Right atrium auricular region (tissue), 2 donors: Measurements from ENCODE around the gene CAB39. TPM values are rescaled to one million over a fixed set of nuclear protein-coding genes. Genes with fewer than 3 reads are reported as not detected.

Source experiments
- DNase-seq: peaks from one replicate; pipeline ENCODE4 v3.0.0-alpha.2; 2019; ENCODE audit warnings: low spot score
- H3K27ac ChIP-seq, 2 donors: fragments of 200-600 bp; sonication (generic); 1 replicate in 1 of 2; 2 replicates in 1 of 2; pipeline ENCODE4 v1.5.1; 2016 to 2019
- H3K27me3 ChIP-seq, 2 donors: fragments of 200-600 bp; sonication (generic); one replicate each; pipeline versions ENCODE4 v1.5.1 to v1.6.0; 2017 to 2019
- H3K36me3 ChIP-seq: fragments of 200-600 bp; sonication (generic); one replicate; pipeline ENCODE4 v1.5.1; 2016
- H3K4me1 ChIP-seq, 2 donors: fragments of 200-600 bp; sonication (generic); one replicate each; pipeline versions ENCODE4 v1.5.1 to v1.6.0; 2017 to 2019
- H3K4me3 ChIP-seq, 2 donors: fragments of 200-600 bp; sonication (generic); 1 replicate in 1 of 2; 2 replicates in 1 of 2; pipeline ENCODE4 v1.5.1; 2017 to 2019; ENCODE audit warnings: mild to moderate bottlenecking in 1 of 2, moderate library complexity in 1 of 2
- H3K9me3 ChIP-seq, 2 donors: fragments of 200-600 bp; sonication (generic); one replicate each; pipeline ENCODE4 v1.5.1; 2019
- CTCF ChIP-seq, 2 donors: fragments of 200-600 bp; sonication (generic); IDR thresholded peaks; one replicate each; pipeline ENCODE4 v1.5.1; 2019; ENCODE audit warnings: antibody characterized with exemption in 2 of 2
- total RNA-seq, 2 donors: library from RNA; depleted of rRNA; stranded (reverse); fragments of >200 nt; gene quantifications; one replicate each; pipeline ENCODE4 v1.1.0, GENCODE V29; 2016

CAB39 gene
- total RNA-seq, 2 donors from 2014 or later, result 66.1 to 81.5 TPM

DNA sequence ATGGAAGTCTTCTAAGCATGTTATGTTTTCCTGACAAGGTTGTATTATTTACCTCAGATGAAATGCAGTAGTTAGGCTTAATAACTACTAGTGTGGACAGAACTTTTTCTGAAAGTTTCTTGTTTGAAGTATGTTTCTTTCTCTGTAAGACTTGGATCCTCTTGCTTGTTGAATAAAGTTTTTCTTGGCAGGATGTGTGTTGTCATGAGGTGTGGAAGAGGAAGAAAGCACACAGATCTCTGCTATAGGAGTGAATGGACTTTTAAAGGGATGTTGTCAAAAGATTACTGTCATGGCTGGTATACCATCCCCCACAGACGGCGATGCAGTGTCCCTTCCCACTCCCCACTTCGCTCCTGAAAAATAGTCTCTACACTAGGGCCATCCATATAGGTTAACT lies 2.6 kb downstream of the CAB39 start:
- H3K9me3 ChIP-seq, result no peaks in the 10 kb centered on the region
- no peaks in the 10 kb centered on the region for H3K36me3 ChIP-seq
- H3K4me3 ChIP-seq, result no peak overlapping the region
- H3K27me3 ChIP-seq, result no peaks in the 10 kb centered on the region
- peaks cover 0 to 64% of the 10 kb centered on the region in 2 donors for H3K4me1 ChIP-seq
- no peak for TF ChIP-seq CTCF (IDR thresholded peaks at IDR 0.05)
- peak overlapping the region; percentile 95 for H3K27ac ChIP-seq
- DNase-seq, result no peak

DNA sequence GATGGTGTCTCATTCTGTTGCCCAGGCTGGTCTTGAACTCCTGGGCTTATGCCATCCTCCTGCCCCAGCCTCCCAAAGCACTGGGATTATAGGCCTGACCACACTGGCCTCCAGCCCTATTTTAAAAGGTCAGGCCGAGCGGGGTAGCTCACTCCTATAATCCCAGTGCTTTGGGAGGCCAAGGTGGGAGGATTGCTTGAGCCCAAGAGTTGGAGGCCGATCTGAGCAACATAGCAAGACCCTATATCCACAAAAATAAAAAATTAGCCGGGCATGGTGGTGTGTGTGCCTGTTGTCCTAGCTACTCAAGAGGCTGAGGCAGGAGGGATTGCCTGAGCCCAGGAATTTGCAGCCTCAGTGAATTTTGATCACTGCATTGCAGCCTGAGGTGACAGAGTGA lies 3.9 kb downstream of the CAB39 start:
- TF ChIP-seq CTCF (IDR thresholded peaks at IDR 0.05), result no peak
- Histone ChIP-seq H3K4me1 (peaks cover 0 to 66% of the 10 kb centered on the region in 2 donors), H3K36me3 (peaks cover 4% of the 10 kb centered on the region), H3K27ac (no peak overlapping the region), H3K27me3 (no peaks in the 10 kb centered on the region), H3K9me3 (no peaks in the 10 kb centered on the region), H3K4me3 (no peak overlapping the region)
- DNase-seq, result no peak

GRCh38 chr2:230717600-230717999 lies 5.0 kb downstream of the CAB39 start:
- no peak overlapping the region for H3K4me3 ChIP-seq
- H3K27ac ChIP-seq, result no peak overlapping the region
- no peaks in the 10 kb centered on the region for H3K27me3 ChIP-seq
- peaks cover 0 to 67% of the 10 kb centered on the region in 2 donors for H3K4me1 ChIP-seq
- TF ChIP-seq CTCF (IDR thresholded peaks at IDR 0.05), result no peak
- DNase-seq, result no peak
- no peaks in the 10 kb centered on the region for H3K9me3 ChIP-seq
- peaks cover 4% of the 10 kb centered on the region for H3K36me3 ChIP-seq

- Histone ChIP-seq H3K27me3 (no peaks in the 10 kb centered on the region), H3K9me3 (no peaks in the 10 kb centered on the region), H3K27ac (no peak overlapping the region), H3K4me3 (no peak overlapping the region), H3K36me3 (peaks cover 4% of the 10 kb centered on the region), H3K4me1 (peaks cover 0 to 64% of the 10 kb centered on the region in 2 donors)
- no peak for DNase-seq
- no peak for TF ChIP-seq CTCF (IDR thresholded peaks at IDR 0.05)
These were observed 6.7 kb downstream of the CAB39 start for GRCh38 chr2:230719340-230719739.

- Histone ChIP-seq H3K4me1 (peaks cover 0 to 40% of the 10 kb centered on the region in 2 donors), H3K36me3 (peaks cover 4% of the 10 kb centered on the region), H3K9me3 (no peaks in the 10 kb centered on the region), H3K4me3 (no peak overlapping the region), H3K27me3 (no peaks in the 10 kb centered on the region), H3K27ac (no peak overlapping the region)
- no peak for DNase-seq
- TF ChIP-seq CTCF (IDR thresholded peaks at IDR 0.05), result no peak
These were observed 9.1 kb downstream of the CAB39 start for GRCh38 chr2:230721712-230722111.

- H3K4me3 ChIP-seq, result no peak overlapping the region
- DNase-seq, result no peak
- no peaks in the 10 kb centered on the region for H3K27me3 ChIP-seq
- H3K36me3 ChIP-seq, result peaks cover 4% of the 10 kb centered on the region
- peak overlapping the region in 1 of 2 donors; percentile 12 for H3K27ac ChIP-seq
- TF ChIP-seq CTCF (IDR thresholded peaks at IDR 0.05), result no peak
- H3K9me3 ChIP-seq, result no peaks in the 10 kb centered on the region
- peaks cover 0 to 37% of the 10 kb centered on the region in 2 donors for H3K4me1 ChIP-seq
These were observed 9.7 kb downstream of the CAB39 start for GRCh38 chr2:230722207-230722885.
